SJSA1 (cell line): ENCODE measurements around the gene UPP2. TPM values are rescaled to one million over a fixed set of nuclear protein-coding genes. Genes with fewer than 3 reads are reported as not detected.

ENCODE experiments used
- DNase-seq, 2 experiments: peaks; one replicate each; pipeline ENCODE4 v3.0.0-alpha.2; 2015 to 2020; ENCODE audit warnings: low spot score in 2 of 2, low read depth in 1 of 2
- H3K27ac ChIP-seq: fragments of 250-450 bp; sonication (Bioruptor Pico); 2 replicates; pipeline ENCODE4 v1.5.1; 2020; ENCODE audit warnings: mild to moderate bottlenecking, moderate library complexity
- H3K27me3 ChIP-seq: fragments of 250-450 bp; sonication (Bioruptor Pico); replicated peaks from 2 replicates; pipeline ENCODE4 v1.5.1; 2020; ENCODE audit warnings: mild to moderate bottlenecking, moderate library complexity
- H3K36me3 ChIP-seq: fragments of 250-450 bp; sonication (Bioruptor Pico); 2 replicates; pipeline ENCODE4 v1.5.1; 2020; ENCODE audit warnings: mild to moderate bottlenecking
- H3K4me1 ChIP-seq: fragments of 250-450 bp; sonication (Bioruptor Pico); replicated peaks from 2 replicates; pipeline ENCODE4 v1.6.1; 2021; ENCODE audit warnings: mild to moderate bottlenecking
- H3K4me3 ChIP-seq: fragments of 250-450 bp; sonication (Bioruptor Pico); 2 replicates; pipeline ENCODE4 v1.5.1; 2020; ENCODE audit warnings: mild to moderate bottlenecking
- H3K9me3 ChIP-seq: fragments of 250-450 bp; sonication (Bioruptor Pico); replicated peaks from 2 replicates; pipeline ENCODE4 v1.5.1; 2020; ENCODE audit warnings: mild to moderate bottlenecking
- total RNA-seq: library from RNA; depleted of rRNA; stranded (reverse); fragments of >200 nt; shearing (Covaris generic); gene quantifications from 2 replicates; pipeline ENCODE4 v1.2.3, GENCODE V29; 2014

Gene UPP2
- total RNA-seq, 1 experiment from 2014 or later = not detected

DNA sequence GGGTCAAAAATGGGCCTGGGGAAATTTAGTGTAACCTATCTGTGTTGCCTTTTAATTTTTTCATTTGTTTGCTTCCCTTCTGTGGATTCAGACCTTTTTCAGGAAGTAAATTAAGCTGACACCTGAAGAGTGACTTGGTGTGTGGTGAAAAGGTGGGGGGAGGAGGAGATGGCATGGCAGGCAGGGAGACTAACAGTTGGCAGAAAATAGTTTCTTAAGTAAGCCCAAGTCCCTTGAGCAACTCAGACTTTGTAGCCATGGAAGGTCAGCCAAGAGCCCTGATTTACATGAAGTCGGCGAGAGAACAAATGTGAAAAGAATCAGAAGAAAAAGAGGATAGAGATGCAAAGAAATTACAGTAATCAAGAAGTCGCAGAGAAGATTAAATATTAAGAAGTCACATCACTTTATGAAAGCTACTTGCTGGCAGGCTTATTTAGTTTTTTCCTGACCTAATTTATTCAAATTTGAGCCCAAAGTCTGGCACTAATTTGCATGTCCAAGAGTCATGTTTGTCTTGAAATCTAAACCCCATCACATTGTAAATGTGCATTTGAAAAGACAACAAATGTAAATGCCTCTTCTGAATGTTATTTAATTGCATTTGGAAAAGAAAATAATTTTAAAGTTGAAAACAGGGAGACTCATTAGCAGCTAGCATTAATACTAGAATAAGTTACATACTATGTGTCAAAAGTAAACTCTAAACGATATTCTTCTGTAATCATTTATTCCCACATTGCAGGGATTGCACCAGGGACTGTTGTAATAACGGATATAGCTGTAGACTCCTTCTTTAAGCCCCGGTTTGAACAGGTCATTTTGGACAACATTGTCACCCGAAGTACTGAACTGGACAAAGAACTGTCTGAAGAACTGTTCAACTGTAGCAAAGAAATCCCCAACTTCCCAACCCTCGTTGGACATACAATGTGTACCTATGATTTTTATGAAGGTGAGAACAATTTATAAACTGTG, 19.3 kb downstream of the UPP2 start:
- Histone ChIP-seq H3K4me3 (no peak overlapping the region), H3K27ac (no peak overlapping the region), H3K36me3 (no peaks in the 10 kb centered on the region), H3K4me1 (no peaks in the 10 kb centered on the region), H3K27me3 (no peaks in the 10 kb centered on the region), H3K9me3 (no peaks in the 10 kb centered on the region)
- DNase-seq = no peak

DNA sequence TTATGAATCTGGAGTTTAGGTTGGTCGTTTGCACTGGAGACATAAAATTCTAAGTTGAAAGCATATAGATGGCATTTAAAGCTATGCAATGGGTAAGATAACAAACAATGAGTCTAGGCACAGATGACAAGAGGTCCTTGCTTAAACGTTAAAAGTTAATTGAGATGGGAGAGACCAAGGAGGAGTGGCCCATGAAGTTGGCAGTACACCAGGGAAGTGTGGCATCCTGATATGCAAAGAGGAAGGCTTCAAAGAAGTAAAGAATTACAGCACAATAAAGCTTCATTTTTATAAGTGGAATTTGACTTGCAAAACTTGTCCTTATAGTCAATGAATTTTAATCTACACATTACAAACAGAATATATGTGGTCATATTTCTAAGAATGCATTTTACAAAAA, 23.2 kb downstream of the UPP2 start:
- peaks cover 10% of the 10 kb centered on the region for H3K4me1 ChIP-seq
- no peak for DNase-seq
- H3K27ac ChIP-seq = no peak overlapping the region
- H3K9me3 ChIP-seq = no peaks in the 10 kb centered on the region
- H3K4me3 ChIP-seq = no peak overlapping the region
- no peaks in the 10 kb centered on the region for H3K36me3 ChIP-seq
- no peaks in the 10 kb centered on the region for H3K27me3 ChIP-seq

DNA sequence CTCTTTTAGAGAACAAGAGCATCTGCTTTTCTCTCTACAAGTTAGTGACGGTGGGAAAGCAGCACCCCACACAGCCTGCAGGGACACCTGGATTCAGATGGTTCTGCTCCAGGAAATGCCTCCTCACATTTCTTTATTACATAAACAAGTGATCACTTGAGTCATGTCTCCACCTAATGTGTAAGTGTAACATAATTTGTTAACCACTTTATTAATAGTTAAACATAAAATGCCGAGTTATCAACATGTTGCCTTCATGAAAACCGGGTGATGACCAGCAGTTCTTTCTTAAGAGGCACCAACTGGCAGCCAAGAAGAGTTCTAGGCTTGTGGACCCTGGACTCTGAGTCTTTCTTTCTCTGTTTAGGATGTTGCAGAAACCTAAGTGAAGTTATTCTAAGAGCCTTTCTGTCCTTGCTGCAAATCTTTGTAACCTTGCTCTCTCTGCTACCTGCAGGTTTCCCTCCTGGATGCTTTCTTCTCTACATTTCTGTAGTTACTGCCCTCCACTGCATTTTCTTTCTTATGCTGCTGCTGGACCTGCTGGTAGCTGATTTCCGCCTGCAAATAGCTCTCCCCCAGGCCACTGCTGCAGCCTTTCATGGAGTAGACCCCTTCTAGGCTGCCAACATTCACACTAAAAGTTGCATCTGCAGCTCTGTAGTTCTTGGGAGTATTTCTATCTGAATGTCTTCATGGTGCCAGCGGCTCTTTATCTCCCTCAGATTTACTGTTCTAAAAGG, 24.3 kb downstream of the UPP2 start:
- Histone ChIP-seq H3K9me3 (no peaks in the 10 kb centered on the region), H3K27me3 (no peaks in the 10 kb centered on the region), H3K4me1 (peaks cover 13% of the 10 kb centered on the region), H3K27ac (no peak overlapping the region), H3K36me3 (no peaks in the 10 kb centered on the region), H3K4me3 (no peak overlapping the region)
- no peak for DNase-seq

DNA sequence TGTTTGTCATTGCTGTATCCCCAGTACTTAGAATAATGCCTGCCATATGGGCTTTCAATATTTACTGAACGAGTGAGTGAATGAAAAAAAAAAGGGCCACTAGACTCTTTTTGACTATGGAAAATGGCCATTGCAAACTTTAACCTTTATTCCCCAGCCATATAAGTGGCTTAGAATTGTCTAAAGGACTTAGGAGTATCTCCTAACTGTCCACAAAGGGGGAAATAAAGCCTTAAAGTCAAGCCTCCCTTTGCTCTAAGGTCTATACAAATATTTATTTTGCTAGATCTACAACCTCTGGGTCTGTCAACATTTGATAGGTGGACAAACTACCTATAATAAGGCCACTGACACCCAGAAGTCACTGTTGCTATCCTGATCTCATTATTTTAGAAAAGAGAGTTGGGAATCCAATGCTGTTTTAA, 25.7 kb downstream of the UPP2 start:
- Histone ChIP-seq H3K36me3 (no peaks in the 10 kb centered on the region), H3K9me3 (no peaks in the 10 kb centered on the region), H3K27me3 (no peaks in the 10 kb centered on the region), H3K27ac (no peak overlapping the region), H3K4me3 (no peak overlapping the region), H3K4me1 (peaks cover 13% of the 10 kb centered on the region)
- no peak for DNase-seq

DNA sequence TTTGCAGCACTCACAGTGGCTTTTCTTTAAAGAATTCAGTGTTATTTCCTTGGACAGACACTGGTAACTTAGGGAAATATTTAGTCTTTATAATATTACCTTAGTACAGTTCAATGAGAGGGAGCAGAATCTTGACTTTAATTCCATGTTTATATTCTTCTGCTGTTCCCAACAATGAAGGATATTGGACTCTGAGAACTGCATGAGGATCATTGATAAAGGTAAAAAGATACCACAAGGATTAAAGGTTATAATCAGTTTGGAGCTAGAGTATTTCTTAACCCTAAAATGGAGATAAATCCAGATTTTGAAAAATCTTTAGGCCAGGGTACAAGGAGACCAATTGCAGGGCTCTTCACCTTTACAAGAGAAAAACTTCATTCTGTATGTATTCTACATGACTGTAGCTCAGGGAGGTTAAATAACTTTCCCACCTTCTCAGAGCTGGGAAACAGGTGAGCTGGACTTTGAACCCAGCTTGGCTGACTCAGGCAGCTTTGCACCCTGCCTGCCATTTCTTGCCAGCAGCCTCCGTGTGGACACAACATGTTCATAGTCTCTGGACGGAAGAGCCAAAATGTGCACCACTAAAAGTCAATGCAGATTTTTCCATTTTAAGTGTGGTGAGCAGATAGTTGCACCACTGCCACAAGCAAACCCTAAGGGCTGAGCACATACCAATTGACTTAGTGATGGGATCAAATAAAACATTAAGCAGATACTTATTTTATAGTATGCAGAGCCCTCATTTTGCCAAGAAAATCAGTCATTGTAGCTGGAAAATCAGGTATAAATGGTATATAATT, 26.7 kb downstream of the UPP2 start:
- no peaks in the 10 kb centered on the region for H3K36me3 ChIP-seq
- DNase-seq = no peak
- no peak overlapping the region for H3K4me3 ChIP-seq
- peaks cover 13% of the 10 kb centered on the region for H3K4me1 ChIP-seq
- no peaks in the 10 kb centered on the region for H3K27me3 ChIP-seq
- H3K27ac ChIP-seq = no peak overlapping the region
- no peaks in the 10 kb centered on the region for H3K9me3 ChIP-seq

DNA sequence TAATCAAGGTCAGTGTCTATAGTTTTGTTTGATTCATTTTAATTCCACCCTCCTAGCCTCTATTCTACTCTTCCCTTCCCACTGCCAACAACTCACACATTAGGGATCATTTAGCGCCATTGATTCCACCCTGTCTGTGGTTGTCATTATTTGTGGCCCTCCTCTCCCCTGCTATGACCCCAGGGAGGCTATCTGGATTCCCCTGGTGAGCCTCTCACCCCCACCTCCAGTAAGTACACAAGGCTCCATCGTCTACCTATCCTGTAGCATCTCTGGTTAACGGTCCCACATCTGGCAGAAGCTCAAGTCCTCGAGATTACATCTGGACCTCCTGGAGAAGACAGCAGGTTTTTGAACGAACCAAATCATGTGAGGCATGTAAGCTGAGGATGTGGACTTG, 27.4 kb downstream of the UPP2 start:
- no peak overlapping the region for H3K27ac ChIP-seq
- H3K9me3 ChIP-seq = no peaks in the 10 kb centered on the region
- no peaks in the 10 kb centered on the region for H3K27me3 ChIP-seq
- DNase-seq = no peak
- H3K36me3 ChIP-seq = no peaks in the 10 kb centered on the region
- peaks cover 13% of the 10 kb centered on the region for H3K4me1 ChIP-seq
- no peak overlapping the region for H3K4me3 ChIP-seq

DNA sequence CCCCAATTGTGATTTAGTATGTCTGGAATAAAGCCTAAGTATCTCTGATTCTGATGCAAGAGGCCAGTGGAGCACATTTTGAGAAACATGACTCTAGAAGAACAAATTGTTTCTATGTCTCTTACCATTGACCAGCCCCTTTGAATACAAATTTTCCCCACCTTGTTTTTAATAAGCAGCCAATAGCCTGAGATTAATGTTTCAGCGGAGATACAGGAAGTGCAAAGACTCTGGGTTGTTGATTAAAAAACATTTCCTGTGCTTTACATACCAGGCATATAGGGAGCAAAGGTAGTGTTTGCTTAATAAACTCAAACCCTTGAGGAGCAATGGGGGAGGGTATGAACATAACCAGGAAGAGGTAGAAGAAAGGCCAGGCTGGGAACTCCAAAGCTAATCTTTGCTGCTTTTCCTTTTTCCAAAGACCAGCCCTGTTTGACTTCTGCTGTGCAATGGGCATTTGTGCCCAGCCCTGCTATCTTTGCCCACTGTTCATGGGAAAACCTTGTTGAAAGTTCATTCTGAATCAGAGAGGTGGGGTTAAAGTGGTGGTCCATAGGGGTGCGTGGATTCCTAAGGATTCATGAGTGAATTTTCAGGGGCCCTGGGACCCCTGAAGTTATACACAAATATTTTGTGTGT, 29.3 kb downstream of the UPP2 start:
- no peak for DNase-seq

DNA sequence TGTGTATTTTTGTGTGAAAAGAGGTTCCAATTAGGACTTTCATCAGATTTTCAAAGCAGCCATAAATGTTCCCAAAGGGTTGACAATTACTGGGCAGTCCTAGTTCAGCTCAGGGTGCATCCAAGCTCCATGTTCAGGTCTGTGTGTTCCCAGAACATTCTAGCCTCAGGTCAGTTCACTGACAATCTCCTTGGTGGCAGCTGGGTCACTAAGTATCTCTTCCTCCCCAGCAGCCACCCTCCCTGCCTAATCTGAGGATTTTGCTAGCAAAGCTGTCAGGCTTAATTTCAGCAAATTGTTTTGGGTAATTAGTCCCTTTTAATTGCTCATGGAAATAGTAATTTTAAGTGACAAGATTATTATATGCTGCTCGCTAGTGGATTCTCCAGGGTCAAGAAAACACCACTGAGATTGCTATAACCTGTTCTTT, 29.8 kb downstream of the UPP2 start:
- DNase-seq = no peak
- Histone ChIP-seq H3K36me3 (no peaks in the 10 kb centered on the region), H3K4me1 (peaks cover 13% of the 10 kb centered on the region), H3K27me3 (no peaks in the 10 kb centered on the region), H3K4me3 (no peak overlapping the region), H3K27ac (no peak overlapping the region), H3K9me3 (no peaks in the 10 kb centered on the region)

More for the DNA sequence above, 29.3 kb downstream of the UPP2 start:
- H3K27ac ChIP-seq = no peak overlapping the region
- no peaks in the 10 kb centered on the region for H3K27me3 ChIP-seq
- peaks cover 13% of the 10 kb centered on the region for H3K4me1 ChIP-seq
- H3K36me3 ChIP-seq = no peaks in the 10 kb centered on the region
- H3K9me3 ChIP-seq = no peaks in the 10 kb centered on the region
- no peak overlapping the region for H3K4me3 ChIP-seq

DNA sequence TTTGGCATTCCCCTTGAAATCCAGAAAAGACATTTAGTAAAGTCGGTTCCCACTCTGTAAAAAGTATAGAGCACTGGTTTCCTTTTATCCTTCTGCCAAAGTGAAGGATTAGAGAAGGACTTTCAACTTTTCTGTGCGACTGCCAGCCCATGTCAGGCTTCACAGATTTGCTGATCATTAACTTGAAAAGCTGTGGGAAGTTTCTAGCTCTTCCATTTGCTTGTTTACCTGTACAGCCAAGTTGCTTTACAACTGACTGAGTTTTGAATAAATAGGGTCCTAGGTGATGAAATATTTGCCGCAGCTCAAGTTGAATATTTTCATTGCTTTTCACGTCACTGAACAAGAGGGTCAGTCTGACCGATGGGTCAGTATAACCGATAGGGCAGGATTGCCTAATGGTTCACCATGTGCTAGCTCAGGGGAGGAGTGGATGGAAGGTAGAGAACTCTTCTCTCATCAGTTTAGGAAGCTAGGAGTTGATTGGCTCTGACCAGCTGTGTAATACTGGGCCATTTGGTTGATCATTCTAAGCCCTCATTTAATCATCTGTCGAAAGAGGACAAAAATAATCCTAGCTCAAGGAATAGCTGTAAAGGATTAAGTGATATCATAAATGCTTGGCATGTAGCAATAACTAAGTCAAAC, 30.4 kb downstream of the UPP2 start:
- no peaks in the 10 kb centered on the region for H3K36me3 ChIP-seq
- peaks cover 13% of the 10 kb centered on the region for H3K4me1 ChIP-seq
- no peak for DNase-seq
- no peak overlapping the region for H3K4me3 ChIP-seq
- H3K9me3 ChIP-seq = no peaks in the 10 kb centered on the region
- no peak overlapping the region for H3K27ac ChIP-seq
- H3K27me3 ChIP-seq = no peaks in the 10 kb centered on the region

DNA sequence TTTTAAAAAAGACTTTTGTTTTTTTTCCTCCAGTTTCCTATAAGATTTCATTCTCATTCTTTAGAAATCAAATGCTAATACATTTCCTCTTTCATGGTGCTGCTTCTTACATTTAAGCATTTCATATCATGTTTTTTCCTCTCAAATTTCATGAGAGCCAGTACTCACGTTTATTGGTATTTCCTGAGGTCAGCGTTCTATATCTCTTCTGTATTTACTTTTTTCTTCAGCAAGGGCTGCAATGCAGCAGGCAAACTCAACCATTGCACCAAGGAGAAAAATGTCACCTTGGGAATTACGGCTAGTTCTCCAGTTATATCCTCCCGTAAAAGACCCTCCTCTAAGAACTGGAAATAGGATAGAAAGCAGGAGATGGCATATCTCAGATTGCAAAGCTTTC, 32.4 kb downstream of the UPP2 start:
- no peak for DNase-seq
- H3K9me3 ChIP-seq = no peaks in the 10 kb centered on the region
- H3K27me3 ChIP-seq = no peaks in the 10 kb centered on the region
- no peak overlapping the region for H3K4me3 ChIP-seq
- no peak overlapping the region for H3K27ac ChIP-seq
- peaks cover 12% of the 10 kb centered on the region for H3K4me1 ChIP-seq
- no peaks in the 10 kb centered on the region for H3K36me3 ChIP-seq

DNA sequence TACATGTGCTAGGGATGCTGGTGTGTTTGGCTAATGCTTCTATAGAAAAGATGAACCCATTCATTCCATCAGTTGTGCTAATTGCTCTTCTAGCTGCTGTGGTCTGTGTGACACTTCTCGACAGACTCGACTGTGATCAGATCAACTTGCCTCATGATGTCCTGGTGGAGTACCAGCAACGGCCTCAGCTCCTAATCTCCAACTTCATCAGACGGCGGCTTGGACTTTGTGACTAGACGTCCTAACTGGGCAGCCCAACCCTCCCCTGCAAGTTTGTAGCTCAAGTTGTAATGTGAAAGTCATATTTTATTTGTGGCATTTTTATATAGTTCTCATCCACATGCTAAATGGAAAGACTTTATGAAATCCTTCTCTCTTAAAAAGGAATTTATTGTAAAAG, 33.0 kb downstream of the UPP2 start:
- DNase-seq = no peak
- H3K27ac ChIP-seq = no peak overlapping the region
- no peaks in the 10 kb centered on the region for H3K9me3 ChIP-seq
- no peaks in the 10 kb centered on the region for H3K36me3 ChIP-seq
- no peaks in the 10 kb centered on the region for H3K27me3 ChIP-seq
- peaks cover 6% of the 10 kb centered on the region for H3K4me1 ChIP-seq
- no peak overlapping the region for H3K4me3 ChIP-seq

DNA sequence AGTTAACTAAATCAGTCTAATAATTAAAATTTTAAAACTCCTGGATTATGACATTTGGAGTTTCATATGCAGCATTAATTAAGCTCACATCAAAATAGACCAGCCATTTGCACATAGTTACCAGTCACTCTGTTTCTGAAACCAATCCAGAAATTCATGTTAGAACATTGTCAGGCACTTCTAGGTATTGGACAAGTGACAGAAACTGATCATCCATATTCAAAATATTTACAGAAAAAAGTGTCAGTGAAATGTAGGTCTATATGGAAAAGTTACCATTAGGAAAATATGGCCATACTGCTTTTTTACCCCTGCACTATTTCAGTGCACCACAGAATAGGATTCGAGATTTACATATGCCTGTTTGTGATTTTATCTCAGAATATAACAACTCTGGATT, 33.4 kb downstream of the UPP2 start:
- DNase-seq = no peak
- H3K4me1 ChIP-seq = peaks cover 2% of the 10 kb centered on the region
- no peaks in the 10 kb centered on the region for H3K36me3 ChIP-seq
- no peaks in the 10 kb centered on the region for H3K9me3 ChIP-seq
- H3K27me3 ChIP-seq = no peaks in the 10 kb centered on the region
- H3K27ac ChIP-seq = no peak overlapping the region
- H3K4me3 ChIP-seq = no peak overlapping the region

DNA sequence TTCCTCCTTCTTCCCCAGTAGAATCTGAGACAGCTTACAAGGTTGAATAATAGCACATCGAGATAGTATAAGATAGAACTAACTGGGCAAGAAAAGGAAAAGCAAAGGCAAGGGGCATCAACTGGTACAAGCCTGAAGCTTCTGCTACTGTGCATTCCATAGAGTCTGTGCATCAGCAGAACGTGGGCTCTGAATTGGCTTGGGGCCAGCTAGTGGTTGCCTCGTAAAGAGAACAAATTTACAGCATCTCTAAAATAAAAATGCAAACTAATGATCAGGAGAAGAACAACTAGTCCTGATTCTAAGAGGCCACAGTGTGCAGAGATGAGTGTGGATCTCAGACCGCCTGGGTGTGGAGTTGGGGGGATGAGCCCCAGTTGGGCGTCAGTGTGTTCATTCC, 36.6 kb downstream of the UPP2 start:
- Histone ChIP-seq H3K36me3 (no peaks in the 10 kb centered on the region), H3K9me3 (no peaks in the 10 kb centered on the region), H3K4me1 (no peaks in the 10 kb centered on the region), H3K27ac (no peak overlapping the region), H3K27me3 (0 out of 2 replicates have a peak, but pooled peaks cover 2% of the 10 kb centered on the region), H3K4me3 (no peak overlapping the region)
- DNase-seq = no peak
